Heart left ventricle (tissue), 16 donors: ENCODE results near the gene HDAC4. TPM values are rescaled to one million over a fixed set of nuclear protein-coding genes. Genes with fewer than 3 reads are reported as not detected.

ENCODE experiments used
- ATAC-seq, 4 donors: fragments of 200-7000 bp; cut with Tn5 transposase; one replicate each; pipeline ENCODE4 v1.9.1; 2020 to 2022; ENCODE audit warnings: moderate library complexity in 4 of 4, mild to moderate bottlenecking in 3 of 4, moderate number of reproducible peaks in 1 of 4
- DNase-seq, 5 donors: peaks; one replicate each; pipeline ENCODE4 v3.0.0-alpha.2; 2020
- H3K27ac ChIP-seq, 12 donors: fragments of 200-600 bp; sonication (generic) in 4 of 12; one replicate each; pipeline versions ENCODE4 v1.5.0 to v1.8.0; 2016 to 2022; ENCODE audit warnings: mild to moderate bottlenecking in 2 of 12
- H3K27me3 ChIP-seq, 9 donors: fragments of 200-600 bp; sonication (generic) in 2 of 9; one replicate each; pipeline versions ENCODE4 v1.5.1 to v1.8.0; 2016 to 2022; ENCODE audit warnings: mild to moderate bottlenecking in 3 of 9
- H3K36me3 ChIP-seq, 9 donors: fragments of 200-600 bp; sonication (generic) in 2 of 9; one replicate each; pipeline versions ENCODE4 v1.5.0 to v1.8.0; 2018 to 2022; ENCODE audit warnings: mild to moderate bottlenecking in 2 of 9
- H3K4me1 ChIP-seq, 12 donors: fragments of 200-600 bp; sonication (generic) in 4 of 12; one replicate each; pipeline versions ENCODE4 v1.5.0 to v1.8.0; 2016 to 2022; ENCODE audit warnings: mild to moderate bottlenecking in 3 of 12
- H3K4me3 ChIP-seq, 12 donors: fragments of 200-600 bp; sonication (generic) in 4 of 12; one replicate each; pipeline versions ENCODE4 v1.5.0 to v1.8.0; 2017 to 2022; ENCODE audit warnings: mild to moderate bottlenecking in 9 of 12, moderate library complexity in 4 of 12
- H3K9me3 ChIP-seq, 12 donors: fragments of 200-600 bp; sonication (generic) in 4 of 12; one replicate each; pipeline versions ENCODE4 v1.5.0 to v1.8.0; 2016 to 2022; ENCODE audit warnings: mild to moderate bottlenecking in 1 of 12
- CTCF ChIP-seq, 12 donors: fragments of 200-600 bp; sonication (generic) in 4 of 12; IDR thresholded peaks; one replicate each; pipeline versions ENCODE4 v1.5.0 to v1.8.0; 2018 to 2022; ENCODE audit warnings: antibody characterized with exemption in 12 of 12, mild to moderate bottlenecking in 5 of 12
- POLR2A ChIP-seq, 2 donors: fragments of 450-650 bp; IDR thresholded peaks; one replicate each; pipeline ENCODE4 v1.6.1; 2017; ENCODE audit warnings: antibody characterized with exemption in 2 of 2, mild to moderate bottlenecking in 2 of 2, moderate library complexity in 2 of 2
- WGBS, 4 donors: extraction: QIAGEN DNeasy Blood & Tissue Kit in 2 of 4; methylation state at CpG; one replicate each; pipeline versions ENCODE4 v1.1.5 to v1.1.7; 2013 to 2018; 5-methylcytosine and 5-hydroxymethylcytosine counted together
- intact Hi-C, 10 donors: fragments of 100-400 bp; cut with DNase I; formaldehyde crosslinking; loops; one replicate each; pipeline versions ENCODE4 v1.11.1 to v1.14.2; 2022
- polyA plus RNA-seq, 2 donors: library from polyadenylated mRNA; stranded (reverse); fragments of 200-250 nt; gene quantifications; one replicate each; pipeline ENCODE4 v1.2.3, GENCODE V29; 2013
- total RNA-seq, 9 donors: library from RNA; depleted of rRNA in 2 of 9; stranded (reverse); fragments of >200 nt in 2 of 9; fragmentation: NEBNext Ultra II Directional in 3 of 9; extraction: Animal tissue kit (Norgen Biotek cat#: 25700) in 3 of 9; gene quantifications; one replicate each; pipeline versions ENCODE4 v1.1.0 to v1.2.4, GENCODE V29; 2016 to 2023
- donor health status: ischemic (EF 13 %, LVEDD 7.1; RV severe dilation, severe dysfunction).
- donor health status: healthy with polysubstance abuse.
- donor health status: DM: no; HTN: yes; CAD: no.
- donor health status: DM: no; HTN: no; CAD: no.
- donor health status: ischemic (EF 25% LVEDD 6.9; RV normal size, moderate dysfunction).
- donor health status: ischemic (EF 25% LVEDD 5.7; RV mildly dilated, moderate dysfunction).
- donor health status: healthy.
- donor health status: DM: yes; HTN: yes; CAD: no.
- donor health status: ischemic (EF 35%, LVEDD 5.7; RV mildly dilated, moderate dysfunction).
- donor health status: nonischemic (EF 11% LVEDD 7.7; RV severe dilation, severe dysfunction).
- donor health status: DM: yes; HTN: yes; CAD: no.
- donor health status: PGD.
- donor health status: ischemic (EF 29% LVEDD 5.4; RV normal size, mild dysfunction).
- donor health status: nonischemic (EF 23%, LVEDD 6.1; RV moderate dilation, normal function).

The HDAC4 gene
- total and polyA plus RNA-seq, 11 donors = 13.9 to 37.6 (median 27.5) TPM

- TF ChIP-seq CTCF (IDR thresholded peaks at IDR 0.05) (no peak), POLR2A (IDR thresholded peaks at IDR 0.05) (no peak)
- Histone ChIP-seq H3K27ac (peak overlapping the region in 10 of 12 donors; percentile 19 to 85 (median 71)), H3K36me3 (peaks cover 0 to 21% (median 7%) of the 10 kb centered on the region in 9 donors), H3K9me3 (no peaks in the 10 kb centered on the region), H3K4me3 (peak overlapping the region in 3 of 12 donors; percentile 16 to 28 (median 23)), H3K27me3 (no peaks in the 10 kb centered on the region), H3K4me1 (peaks cover 0 to 40% (median 16%) of the 10 kb centered on the region in 12 donors)
- intact Hi-C loops = no loop called here
- ATAC-seq (peak in 2 of 4 donors; percentile 4), DNase-seq (no peak)
- 83 to 88% (median 86%) methylated on average over 19 to 20 of the region's 20 CpGs for WGBS, 4 donors
Measured at GRCh38 chr2:239200646-239201530, 199.9 kb downstream of the HDAC4 start.

- WGBS, 4 donors = 75 to 82% (median 80%) methylated on average over 21 of the region's 21 CpGs
- DNase-seq (peak in 1 of 5 donors; percentile 55), ATAC-seq (peak in 1 of 4 donors; percentile 26)
- Histone ChIP-seq H3K4me3 (peak overlapping the region in 3 of 12 donors; percentile 1 to 21 (median 5)), H3K27me3 (no peaks in the 10 kb centered on the region), H3K27ac (peak overlapping the region in 7 of 12 donors; percentile 22 to 81 (median 60)), H3K36me3 (peaks cover 0 to 30% (median 7%) of the 10 kb centered on the region in 9 donors), H3K9me3 (no peaks in the 10 kb centered on the region), H3K4me1 (peaks cover 0 to 40% (median 14%) of the 10 kb centered on the region in 12 donors)
- TF ChIP-seq POLR2A (IDR thresholded peaks at IDR 0.05) (no peak), CTCF (IDR thresholded peaks at IDR 0.05) (no peak)
- intact Hi-C loops = no loop called here
Measured at GRCh38 chr2:239199041-239199768, 201.6 kb downstream of the HDAC4 start.

GRCh38 chr2:239198221-239198620, 202.6 kb downstream of the HDAC4 start:
- intact Hi-C loops = no loop called here
- no peak overlapping the region for H3K4me3 ChIP-seq
- ATAC-seq = no peak
- H3K27me3 ChIP-seq = no peaks in the 10 kb centered on the region
- 90 to 95% (median 90%) methylated on average over 8 of the region's 8 CpGs for WGBS, 4 donors
- peak overlapping the region in 1 of 12 donors; percentile 68 for H3K27ac ChIP-seq
- peaks cover 0 to 40% (median 17%) of the 10 kb centered on the region in 12 donors for H3K4me1 ChIP-seq
- TF ChIP-seq CTCF (IDR thresholded peaks at IDR 0.05) (no peak), POLR2A (IDR thresholded peaks at IDR 0.05) (no peak)
- H3K9me3 ChIP-seq = no peaks in the 10 kb centered on the region
- DNase-seq = peak in 1 of 5 donors; percentile 15
- peaks cover 0 to 30% (median 7%) of the 10 kb centered on the region in 9 donors for H3K36me3 ChIP-seq

- intact Hi-C loops = no loop called here
- H3K4me1 ChIP-seq = peaks cover 0 to 30% (median 15%) of the 10 kb centered on the region in 12 donors
Measured at GRCh38 chr2:239197146-239197545, 203.7 kb downstream of the HDAC4 start.

More at GRCh38 chr2:239197146-239197545, 203.7 kb downstream of the HDAC4 start:
- ATAC-seq (no peak), DNase-seq (peak in 1 of 5 donors; percentile 15)
- Histone ChIP-seq H3K4me3 (no peak overlapping the region), H3K9me3 (no peaks in the 10 kb centered on the region), H3K27me3 (no peaks in the 10 kb centered on the region), H3K36me3 (peaks cover 0 to 30% (median 7%) of the 10 kb centered on the region in 9 donors), H3K27ac (no peak overlapping the region)
- no peak for TF ChIP-seq CTCF (IDR thresholded peaks at IDR 0.05)
- no peak for TF ChIP-seq POLR2A (IDR thresholded peaks at IDR 0.05)
- WGBS, 4 donors = 93 to 97% (median 95%) methylated on average over 19 of the region's 19 CpGs
